AG10803 (cell line): ENCODE measurements around the gene ACAP2.

Source experiments
- DNase-seq: peaks from one replicate; pipeline ENCODE4 v3.0.0; 2010; ENCODE audit warnings: low read depth
- H3K4me3 ChIP-seq: 2 replicates; pipeline ENCODE4 v1.5.1; 2011; ENCODE audit warnings: mild to moderate bottlenecking, low read length, control low read depth
- TF ChIP-seq, protein P1 (sequence below): conservative IDR thresholded peaks from 2 replicates; pipeline ENCODE4 v1.5.1; 2011; ENCODE audit warnings: mild to moderate bottlenecking, low read length, control low read depth, inconsistent platforms

ACAP2 gene

DNA sequence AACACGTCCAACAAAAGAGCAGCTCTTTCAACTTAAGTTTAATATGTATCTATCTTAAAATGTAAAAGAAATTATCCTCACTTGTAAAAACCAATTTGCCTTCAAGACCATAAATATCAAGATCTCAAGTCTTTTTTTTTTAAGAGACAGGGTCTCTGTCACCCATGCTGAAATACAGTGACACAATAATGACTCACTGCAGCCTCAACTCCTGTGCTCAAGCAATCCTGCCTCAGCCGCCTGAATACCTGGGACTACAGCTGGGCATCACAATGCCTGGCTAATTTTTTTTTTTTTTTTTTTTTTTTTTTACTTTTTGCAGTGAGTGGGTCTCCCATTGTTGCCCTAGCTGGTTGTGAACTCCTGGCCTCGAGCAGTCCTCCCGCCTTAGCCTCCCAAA is 26.0 kb downstream of the ACAP2 start:
- no peak for DNase-seq
- H3K4me3 ChIP-seq = no peak overlapping the region
- TF ChIP-seq, protein P1, sequence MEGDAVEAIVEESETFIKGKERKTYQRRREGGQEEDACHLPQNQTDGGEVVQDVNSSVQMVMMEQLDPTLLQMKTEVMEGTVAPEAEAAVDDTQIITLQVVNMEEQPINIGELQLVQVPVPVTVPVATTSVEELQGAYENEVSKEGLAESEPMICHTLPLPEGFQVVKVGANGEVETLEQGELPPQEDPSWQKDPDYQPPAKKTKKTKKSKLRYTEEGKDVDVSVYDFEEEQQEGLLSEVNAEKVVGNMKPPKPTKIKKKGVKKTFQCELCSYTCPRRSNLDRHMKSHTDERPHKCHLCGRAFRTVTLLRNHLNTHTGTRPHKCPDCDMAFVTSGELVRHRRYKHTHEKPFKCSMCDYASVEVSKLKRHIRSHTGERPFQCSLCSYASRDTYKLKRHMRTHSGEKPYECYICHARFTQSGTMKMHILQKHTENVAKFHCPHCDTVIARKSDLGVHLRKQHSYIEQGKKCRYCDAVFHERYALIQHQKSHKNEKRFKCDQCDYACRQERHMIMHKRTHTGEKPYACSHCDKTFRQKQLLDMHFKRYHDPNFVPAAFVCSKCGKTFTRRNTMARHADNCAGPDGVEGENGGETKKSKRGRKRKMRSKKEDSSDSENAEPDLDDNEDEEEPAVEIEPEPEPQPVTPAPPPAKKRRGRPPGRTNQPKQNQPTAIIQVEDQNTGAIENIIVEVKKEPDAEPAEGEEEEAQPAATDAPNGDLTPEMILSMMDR = no peak

DNA sequence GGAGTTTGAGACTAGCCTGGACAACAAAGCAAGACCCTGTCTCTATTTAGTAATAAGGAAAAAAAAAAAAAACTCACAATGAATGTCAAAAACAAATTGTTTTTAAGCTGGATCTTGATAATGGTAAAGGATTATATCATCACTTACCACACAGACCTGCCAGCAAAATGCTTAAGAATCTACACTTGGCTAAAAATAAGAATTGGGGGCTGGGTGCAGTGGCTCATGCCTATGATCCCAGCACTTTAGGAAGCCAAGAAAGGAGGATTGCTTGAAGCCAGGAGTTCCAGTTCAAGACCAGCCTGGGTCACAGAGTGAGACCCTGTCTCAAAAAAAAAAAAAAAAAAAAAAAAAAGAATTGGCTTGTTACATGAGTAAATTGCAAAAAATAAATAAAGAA is 31.0 kb downstream of the ACAP2 start:
- peak; percentile 69 for DNase-seq
- no peak overlapping the region for H3K4me3 ChIP-seq
- TF ChIP-seq, protein P1 = no peak

DNA sequence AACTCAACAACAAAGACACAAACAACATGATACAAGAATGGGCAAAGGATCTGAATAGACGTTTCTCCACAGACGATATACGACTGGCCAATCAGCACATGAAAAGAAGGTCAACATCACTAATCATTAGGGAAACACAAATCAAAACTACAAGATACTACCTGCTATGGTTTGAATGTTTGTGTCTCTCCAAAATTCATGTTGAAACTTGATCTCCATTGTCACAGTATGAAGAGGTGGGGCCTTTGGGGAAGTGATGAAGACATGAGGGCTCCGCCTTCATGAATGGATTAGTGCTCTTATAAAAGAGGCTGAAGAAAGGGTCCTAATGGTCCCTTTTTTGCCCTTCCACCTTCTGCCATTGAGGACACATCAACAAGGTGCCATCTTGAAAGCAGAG is 32.3 kb downstream of the ACAP2 start:
- no peak for DNase-seq
- TF ChIP-seq, protein P1 = no peak
- H3K4me3 ChIP-seq = no peak overlapping the region

DNA sequence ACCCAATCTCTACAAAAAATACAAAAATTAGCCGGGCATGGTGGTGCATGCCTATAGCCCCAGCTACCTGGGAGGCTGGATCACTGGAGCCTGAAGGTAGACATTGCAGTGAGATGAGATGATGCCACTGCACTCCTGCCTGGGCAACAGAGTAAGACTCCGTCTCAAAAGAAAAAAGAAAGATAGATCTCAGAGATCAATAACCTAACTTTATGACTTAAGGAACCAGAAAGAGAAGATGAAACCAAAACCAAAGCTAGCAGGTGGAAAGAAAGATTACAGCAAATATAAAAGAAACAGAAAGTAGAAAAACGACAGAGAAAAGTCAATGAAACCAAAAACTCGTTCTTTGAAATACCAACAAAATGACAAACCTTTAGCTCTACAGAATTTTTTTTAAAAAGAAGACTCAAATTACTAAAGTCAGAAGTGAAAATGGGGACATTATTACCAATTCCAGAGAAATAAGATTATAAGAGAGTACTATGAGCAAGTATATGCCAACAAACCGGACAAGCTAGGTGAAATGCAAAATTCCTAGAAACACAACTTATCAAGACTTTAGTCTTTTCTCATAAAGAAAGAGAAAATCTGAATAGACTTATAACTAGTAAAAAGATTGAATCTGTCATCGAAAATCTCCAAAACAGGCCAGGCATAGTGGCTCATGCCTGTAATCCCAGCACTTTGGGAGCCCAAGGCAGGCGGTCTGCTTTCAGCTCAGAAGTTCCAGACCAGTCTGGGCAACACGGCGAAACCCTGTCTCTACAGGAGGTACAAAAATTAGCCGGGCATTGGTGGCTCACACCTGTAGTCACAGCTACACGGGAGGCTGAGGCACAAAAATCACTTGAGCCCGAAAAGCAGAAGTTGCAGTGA is 35.0 kb downstream of the ACAP2 start:
- TF ChIP-seq, protein P1 = no peak
- no peak overlapping the region for H3K4me3 ChIP-seq
- DNase-seq = no peak

DNA sequence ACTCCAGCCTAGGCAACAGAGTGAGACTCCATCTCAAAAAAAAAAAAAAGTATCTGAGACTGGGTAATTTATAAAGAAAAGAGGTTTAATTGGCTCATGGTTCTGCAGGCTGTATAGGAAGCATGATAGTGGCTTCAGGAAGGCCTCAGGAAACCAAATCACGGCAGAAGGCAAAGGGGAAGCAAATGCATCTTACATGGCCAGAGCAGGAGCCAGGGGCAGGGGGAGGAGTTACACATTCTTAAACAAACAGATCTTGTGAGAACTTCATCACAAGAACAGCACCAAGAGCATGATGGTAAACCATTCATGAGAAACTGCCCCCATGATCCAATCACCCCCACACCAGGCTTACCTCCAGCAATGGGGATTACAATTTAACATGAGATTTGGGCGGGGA is 37.2 kb downstream of the ACAP2 start:
- TF ChIP-seq, protein P1 = no peak
- H3K4me3 ChIP-seq = no peak overlapping the region
- no peak for DNase-seq

DNA sequence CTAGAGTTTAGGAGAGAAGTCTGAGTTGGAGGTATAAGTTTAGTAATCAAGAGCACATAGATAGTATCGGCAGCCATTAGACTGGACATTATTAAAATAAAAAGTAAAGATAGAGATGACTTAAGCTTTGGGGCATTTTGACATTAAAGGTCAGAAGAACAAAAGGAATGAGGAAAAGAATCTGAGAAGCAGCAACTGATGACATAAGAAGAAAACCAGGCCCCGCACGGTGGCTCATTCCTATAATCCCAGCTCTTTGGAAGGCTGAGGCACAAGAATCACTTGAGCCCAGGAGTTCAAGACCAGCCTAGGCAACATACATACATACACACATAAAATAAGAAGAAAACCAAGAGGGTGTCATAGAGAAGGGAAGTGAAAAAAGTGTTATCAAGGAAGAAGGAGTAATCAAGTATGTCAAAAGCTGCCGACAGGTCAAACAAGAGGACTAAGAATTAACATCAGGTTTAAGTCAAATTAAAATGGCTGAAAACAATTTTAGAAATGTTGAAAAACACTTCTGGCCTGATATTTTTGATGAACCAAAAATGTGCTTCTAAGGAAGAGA is 38.9 kb downstream of the ACAP2 start:
- no peak overlapping the region for H3K4me3 ChIP-seq
- peak; percentile 15 for DNase-seq
- TF ChIP-seq, protein P1 = no peak

DNA sequence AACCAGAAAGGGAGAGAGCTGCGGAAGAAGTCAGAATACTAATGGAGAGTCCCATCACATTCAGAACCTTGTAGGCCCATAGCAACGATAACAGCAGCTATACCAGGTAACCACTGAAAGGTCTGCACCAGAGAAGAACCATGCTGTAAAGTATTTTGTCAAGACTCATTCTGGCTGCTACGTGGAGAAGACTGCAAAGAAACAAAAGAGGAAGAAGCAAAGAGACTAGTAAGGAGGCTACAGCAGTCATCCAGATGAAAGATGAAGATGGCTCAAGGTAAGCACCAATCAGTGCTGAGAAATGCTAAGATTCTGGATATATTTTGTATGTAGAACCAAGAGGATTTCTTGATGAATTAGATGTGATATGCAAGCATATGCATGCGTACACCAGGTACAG is 39.6 kb downstream of the ACAP2 start:
- H3K4me3 ChIP-seq = no peak overlapping the region
- TF ChIP-seq, protein P1 = no peak

More for the DNA sequence above, 39.6 kb downstream of the ACAP2 start:
- no peak for DNase-seq
